Thyroid gland (tissue), 4 donors: Measurements from ENCODE around the gene CENPX.

Source experiments
- CTCF ChIP-seq, 6 experiments: fragments of 200-600 bp in 3 of 6; fragments of 450-650 bp in 3 of 6; sonication (generic) in 3 of 6; IDR thresholded peaks; one replicate each; pipeline ENCODE4 v1.5.1; 2016 to 2019; ENCODE audit warnings: antibody characterized with exemption in 6 of 6, mild to moderate bottlenecking in 2 of 6, inconsistent platforms in 1 of 6, moderate library complexity in 1 of 6
- POLR2A ChIP-seq, 2 donors: fragments of 450-650 bp; IDR thresholded peaks; one replicate each; pipeline ENCODE4 v1.6.1; 2017; ENCODE audit warnings: antibody characterized with exemption in 2 of 2, mild to moderate bottlenecking in 2 of 2, moderate library complexity in 1 of 2

GRCh38 chr17:82007228-82007494 is 15.5 kb downstream of the CENPX start:
- TF ChIP-seq CTCF (IDR thresholded peaks at IDR 0.05) (no peak), POLR2A (IDR thresholded peaks at IDR 0.05) (no peak)
